ENCODE measurements around the gene PPP4R4. TPM values are rescaled to one million over a fixed set of nuclear protein-coding genes. Genes with fewer than 3 reads are reported as not detected.
A peak's percentile ranks its signal among the peaks of the same experiment; 100 is the strongest.

The PPP4R4 gene
- total RNA-seq, 1 donor, result under 0.01 TPM

DNA sequence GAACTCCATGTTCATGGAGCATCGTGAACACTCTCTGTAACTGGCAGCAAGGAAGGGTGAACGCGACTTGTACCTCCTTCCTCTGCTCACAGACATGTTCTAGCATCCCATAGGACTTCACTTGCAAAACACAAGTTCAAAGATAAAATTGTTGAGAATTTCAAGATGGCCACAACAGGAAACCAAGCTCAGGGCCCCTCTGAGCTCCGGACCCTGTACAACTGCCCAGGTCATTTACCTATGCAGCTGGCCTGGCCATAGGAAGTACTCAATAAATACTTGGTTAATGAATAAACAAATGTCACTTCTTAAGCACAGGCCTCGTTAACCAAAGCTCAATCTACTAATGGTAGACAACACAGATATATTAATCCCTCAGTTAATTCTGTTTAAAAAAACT is 11.7 kb upstream of the PPP4R4 start:
- no peak overlapping the region for H3K4me2 ChIP-seq (ENCODE audit: insufficient read depth, low read length)
- TF ChIP-seq, protein P1, sequence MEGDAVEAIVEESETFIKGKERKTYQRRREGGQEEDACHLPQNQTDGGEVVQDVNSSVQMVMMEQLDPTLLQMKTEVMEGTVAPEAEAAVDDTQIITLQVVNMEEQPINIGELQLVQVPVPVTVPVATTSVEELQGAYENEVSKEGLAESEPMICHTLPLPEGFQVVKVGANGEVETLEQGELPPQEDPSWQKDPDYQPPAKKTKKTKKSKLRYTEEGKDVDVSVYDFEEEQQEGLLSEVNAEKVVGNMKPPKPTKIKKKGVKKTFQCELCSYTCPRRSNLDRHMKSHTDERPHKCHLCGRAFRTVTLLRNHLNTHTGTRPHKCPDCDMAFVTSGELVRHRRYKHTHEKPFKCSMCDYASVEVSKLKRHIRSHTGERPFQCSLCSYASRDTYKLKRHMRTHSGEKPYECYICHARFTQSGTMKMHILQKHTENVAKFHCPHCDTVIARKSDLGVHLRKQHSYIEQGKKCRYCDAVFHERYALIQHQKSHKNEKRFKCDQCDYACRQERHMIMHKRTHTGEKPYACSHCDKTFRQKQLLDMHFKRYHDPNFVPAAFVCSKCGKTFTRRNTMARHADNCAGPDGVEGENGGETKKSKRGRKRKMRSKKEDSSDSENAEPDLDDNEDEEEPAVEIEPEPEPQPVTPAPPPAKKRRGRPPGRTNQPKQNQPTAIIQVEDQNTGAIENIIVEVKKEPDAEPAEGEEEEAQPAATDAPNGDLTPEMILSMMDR (IDR thresholded peaks at IDR 0.05; ENCODE audit: extremely low read depth, low read depth, low read length), result no peak
- DNase-seq (ENCODE audit: insufficient read length, low spot score, missing footprints), result no peak
- H4K20me1 ChIP-seq (ENCODE audit: insufficient read depth, low read length), result no peaks in the 10 kb centered on the region
- H3K27me3 ChIP-seq (ENCODE audit: insufficient read depth, low read length), result peaks cover 25% of the 10 kb centered on the region
- H3K4me3 ChIP-seq (ENCODE audit: insufficient read depth, low read length), result no peak overlapping the region
- H3K36me3 ChIP-seq (ENCODE audit: insufficient read depth, low read length), result no peaks in the 10 kb centered on the region
- no peak overlapping the region for H2AFZ ChIP-seq (ENCODE audit: low read length)
- H3K4me1 ChIP-seq (ENCODE audit: insufficient read depth, low read length), result no peaks in the 10 kb centered on the region
- no peak overlapping the region for H3K27ac ChIP-seq (ENCODE audit: low read depth, low read length)
- H3K9me3 ChIP-seq (ENCODE audit: low read depth, low read length), result no peaks in the 10 kb centered on the region
- no peaks in the 10 kb centered on the region for H3K79me2 ChIP-seq (ENCODE audit: insufficient read depth, low read length)

DNA sequence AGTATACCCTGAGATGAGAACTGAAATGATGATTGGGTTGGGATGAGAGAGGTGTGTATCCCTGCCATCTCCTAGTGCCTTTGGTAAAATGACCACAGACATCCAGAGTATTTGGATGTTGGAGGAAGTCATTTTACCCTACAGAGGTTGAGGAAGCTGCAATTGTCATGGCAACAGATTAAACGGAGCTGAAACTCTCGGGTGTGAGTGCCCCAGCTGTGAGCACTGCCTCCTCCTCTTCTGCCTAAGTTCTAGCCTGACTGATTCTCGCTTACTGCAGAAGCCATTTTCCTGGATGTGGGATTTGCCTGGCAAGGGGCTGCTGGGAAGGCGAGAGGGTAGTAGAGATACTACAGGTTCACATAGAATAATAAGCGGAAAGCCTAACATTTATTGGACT is 10.3 kb upstream of the PPP4R4 start:
- no peaks in the 10 kb centered on the region for H3K79me2 ChIP-seq (ENCODE audit: insufficient read depth, low read length)
- DNase-seq (ENCODE audit: insufficient read length, low spot score, missing footprints), result no peak
- H3K27me3 ChIP-seq (ENCODE audit: insufficient read depth, low read length), result peaks cover 17% of the 10 kb centered on the region

DNA sequence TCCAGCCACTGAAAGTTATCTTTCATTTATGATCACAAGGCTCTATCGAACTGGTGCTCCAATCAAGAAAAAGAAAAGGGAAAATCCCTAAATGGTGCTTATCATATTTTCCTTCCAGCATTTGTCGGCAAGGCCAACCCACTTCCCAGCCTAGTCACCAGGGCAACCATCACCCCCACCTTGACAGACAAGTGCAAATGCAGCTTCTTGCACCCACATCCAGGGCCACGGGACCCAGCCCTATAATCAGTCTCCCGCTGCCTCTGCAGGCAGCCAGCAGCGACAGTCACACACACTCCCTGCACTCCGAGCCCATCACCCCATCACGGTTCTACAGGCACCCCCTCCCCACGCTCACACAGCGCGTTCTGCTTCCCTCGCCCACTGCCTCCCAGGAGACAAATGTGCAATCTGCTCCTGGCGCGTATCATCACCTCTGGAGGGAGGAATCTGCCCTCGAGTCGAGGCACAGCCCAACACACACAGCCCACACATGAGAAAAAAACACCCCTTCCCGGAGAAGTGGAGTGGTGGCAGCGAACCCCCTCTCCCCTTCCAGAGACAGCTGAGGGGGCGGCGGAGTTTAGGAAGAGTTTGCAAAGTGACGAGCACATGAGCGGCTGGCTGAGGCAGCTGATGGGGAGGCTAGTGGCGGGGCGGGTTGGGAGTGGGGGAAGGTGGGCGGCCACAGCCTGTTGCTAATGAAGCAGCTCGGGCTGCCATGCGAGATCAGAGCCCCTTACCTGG is 9.3 kb upstream of the PPP4R4 start:
- Histone ChIP-seq H3K4me3 (ENCODE audit: insufficient read depth, low read length) (no peak overlapping the region), H2AFZ (ENCODE audit: low read length) (no peak overlapping the region), H3K9me3 (ENCODE audit: low read depth, low read length) (no peaks in the 10 kb centered on the region), H4K20me1 (ENCODE audit: insufficient read depth, low read length) (no peaks in the 10 kb centered on the region), H3K27ac (ENCODE audit: low read depth, low read length) (no peak overlapping the region), H3K36me3 (ENCODE audit: insufficient read depth, low read length) (no peaks in the 10 kb centered on the region), H3K4me1 (ENCODE audit: insufficient read depth, low read length) (no peaks in the 10 kb centered on the region), H3K4me2 (ENCODE audit: insufficient read depth, low read length) (peak overlapping the region; percentile 36), H3K27me3 (ENCODE audit: insufficient read depth, low read length) (peaks cover 17% of the 10 kb centered on the region), H3K79me2 (ENCODE audit: insufficient read depth, low read length) (no peaks in the 10 kb centered on the region)
- TF ChIP-seq, protein P1 (IDR thresholded peaks at IDR 0.05; ENCODE audit: extremely low read depth, low read depth, low read length), result no peak
- DNase-seq (ENCODE audit: insufficient read length, low spot score, missing footprints), result no peak

More for the DNA sequence above, 10.3 kb upstream of the PPP4R4 start:
- no peaks in the 10 kb centered on the region for H4K20me1 ChIP-seq (ENCODE audit: insufficient read depth, low read length)
- no peaks in the 10 kb centered on the region for H3K4me1 ChIP-seq (ENCODE audit: insufficient read depth, low read length)
- H3K36me3 ChIP-seq (ENCODE audit: insufficient read depth, low read length), result no peaks in the 10 kb centered on the region
- no peaks in the 10 kb centered on the region for H3K9me3 ChIP-seq (ENCODE audit: low read depth, low read length)
- no peak overlapping the region for H2AFZ ChIP-seq (ENCODE audit: low read length)
- H3K27ac ChIP-seq (ENCODE audit: low read depth, low read length), result no peak overlapping the region
- TF ChIP-seq, protein P1 (IDR thresholded peaks at IDR 0.05; ENCODE audit: extremely low read depth, low read depth, low read length), result no peak
- no peak overlapping the region for H3K4me2 ChIP-seq (ENCODE audit: insufficient read depth, low read length)
- H3K4me3 ChIP-seq (ENCODE audit: insufficient read depth, low read length), result no peak overlapping the region

- TF ChIP-seq, protein P1 (IDR thresholded peaks at IDR 0.05; ENCODE audit: extremely low read depth, low read depth, low read length), result no peak
- H2AFZ ChIP-seq (ENCODE audit: low read length), result no peak overlapping the region
Observed at GRCh38 chr14:94165744-94166143, 8.4 kb upstream of the PPP4R4 start.

More at GRCh38 chr14:94165744-94166143, 8.4 kb upstream of the PPP4R4 start:
- no peak overlapping the region for H3K27ac ChIP-seq (ENCODE audit: low read depth, low read length)
- peaks cover 17% of the 10 kb centered on the region for H3K27me3 ChIP-seq (ENCODE audit: insufficient read depth, low read length)
- no peaks in the 10 kb centered on the region for H3K36me3 ChIP-seq (ENCODE audit: insufficient read depth, low read length)
- no peak overlapping the region for H3K4me2 ChIP-seq (ENCODE audit: insufficient read depth, low read length)
- H3K4me1 ChIP-seq (ENCODE audit: insufficient read depth, low read length), result no peaks in the 10 kb centered on the region
- H3K79me2 ChIP-seq (ENCODE audit: insufficient read depth, low read length), result no peaks in the 10 kb centered on the region
- H4K20me1 ChIP-seq (ENCODE audit: insufficient read depth, low read length), result no peaks in the 10 kb centered on the region
- no peak overlapping the region for H3K4me3 ChIP-seq (ENCODE audit: insufficient read depth, low read length)
- no peak for DNase-seq (ENCODE audit: insufficient read length, low spot score, missing footprints)
- no peaks in the 10 kb centered on the region for H3K9me3 ChIP-seq (ENCODE audit: low read depth, low read length)

Data from osteoblast (primary cell).